Fibroblast of lung (primary cell): ENCODE measurements around the gene FLRT2. TPM values are rescaled to one million over a fixed set of nuclear protein-coding genes. Genes with fewer than 3 reads are reported as not detected.

Experiments
- DNase-seq, 2 donors: peaks; one replicate each; pipeline versions ENCODE4 v3.0.0 to v3.0.0-alpha.2; 2010; ENCODE audit warnings: low read depth in 2 of 2
- H2AFZ ChIP-seq: 2 replicates; pipeline ENCODE4 v1.5.1; 2012; ENCODE audit warnings: low read length, control low read depth, inconsistent platforms
- H3K27ac ChIP-seq: 2 replicates; pipeline ENCODE4 v1.5.1; 2011; ENCODE audit warnings: low read length, control low read depth; ENCODE audit not compliant: insufficient read depth
- H3K27me3 ChIP-seq: 2 replicates; pipeline ENCODE4 v1.5.1; 2011; ENCODE audit warnings: mild to moderate bottlenecking, low read length; ENCODE audit not compliant: control insufficient read depth, insufficient read depth
- H3K36me3 ChIP-seq: 2 replicates; pipeline ENCODE4 v1.5.1; 2011; ENCODE audit warnings: low read length; ENCODE audit not compliant: control insufficient read depth, insufficient read depth
- H3K4me1 ChIP-seq: 2 replicates; pipeline ENCODE4 v1.5.1; 2011; ENCODE audit warnings: low read length; ENCODE audit not compliant: control insufficient read depth, insufficient read depth; ENCODE audit errors: extremely low read depth
- H3K4me2 ChIP-seq: 2 replicates; pipeline ENCODE4 v1.5.1; 2011; ENCODE audit warnings: low read length, control low read depth; ENCODE audit not compliant: insufficient read depth; ENCODE audit errors: extremely low read depth
- H3K4me3 ChIP-seq, 4 experiments: fragments of 200-600 bp in 1 of 4; sonication (generic) in 1 of 4; replicated peaks in 1 of 4; 2 replicates each; pipeline ENCODE4 v1.5.1; 2011 to 2016; ENCODE audit warnings: low read length in 4 of 4, low read depth in 3 of 4, mild to moderate bottlenecking in 3 of 4, control low read depth in 2 of 4, inconsistent platforms in 1 of 4, mixed read lengths in 1 of 4; ENCODE audit not compliant: insufficient read depth in 1 of 4; ENCODE audit errors: control extremely low read depth in 1 of 4
- H3K79me2 ChIP-seq: 2 replicates; pipeline ENCODE4 v1.5.1; 2012; ENCODE audit warnings: mild to moderate bottlenecking, low read length, inconsistent platforms; ENCODE audit not compliant: control insufficient read depth, insufficient read depth
- H3K9ac ChIP-seq: 2 replicates; pipeline ENCODE4 v1.5.1; 2011; ENCODE audit warnings: mild to moderate bottlenecking, low read length, control low read depth; ENCODE audit not compliant: insufficient read depth
- H3K9me3 ChIP-seq: 2 replicates; pipeline ENCODE4 v1.5.1; 2012; ENCODE audit warnings: low read depth, low read length; ENCODE audit not compliant: control insufficient read depth, insufficient read depth
- H4K20me1 ChIP-seq: 2 replicates; pipeline ENCODE4 v1.5.1; 2011; ENCODE audit warnings: low read length; ENCODE audit not compliant: control insufficient read depth, insufficient read depth; ENCODE audit errors: extremely low read depth
- EZH2 ChIP-seq: IDR thresholded peaks from 2 replicates; pipeline ENCODE4 v1.5.1; 2012; ENCODE audit warnings: low read length, control low read depth, mild to moderate bottlenecking; ENCODE audit errors: missing control alignments
- polyA plus RNA-seq, 2 donors: library from polyadenylated mRNA; depleted of rRNA in 1 of 2; stranded (reverse) in 1 of 2; unstranded in 1 of 2; fragments of >200 nt; gene quantifications; 2 replicates each; pipeline ENCODE4 v1.2.1, GENCODE V29; 2011 to 2012; ENCODE audit warnings: missing spikeins in 1 of 2
- total RNA-seq: library from RNA; depleted of rRNA; stranded (reverse); fragments of >200 nt; gene quantifications from 2 replicates; pipeline ENCODE4 v1.2.1, GENCODE V29; 2014
- TF ChIP-seq, protein P1 (sequence below), 2 donors: IDR thresholded peaks in 1 of 2; conservative IDR thresholded peaks in 1 of 2; 1 replicate in 1 of 2; 2 replicates in 1 of 2; pipeline ENCODE4 v1.5.1; 2011 to 2012; ENCODE audit warnings: low read length in 2 of 2, control low read depth in 1 of 2, inconsistent platforms in 1 of 2, low read depth in 1 of 2, mild to moderate bottlenecking in 1 of 2

Gene FLRT2
- total and polyA plus RNA-seq, 2 donors (not counting 1 experiment from before 2014, with no cell fraction given) = 4.6 to 14.5 TPM

- Histone ChIP-seq H3K4me3 (no peak overlapping the region), H3K4me2 (no peak overlapping the region), H3K9me3 (no peaks in the 10 kb centered on the region), H3K27me3 (no peaks in the 10 kb centered on the region), H3K79me2 (no peaks in the 10 kb centered on the region), H3K9ac (no peak overlapping the region), H4K20me1 (no peaks in the 10 kb centered on the region), H3K36me3 (no peaks in the 10 kb centered on the region), H3K27ac (no peak overlapping the region), H2AFZ (no peak overlapping the region), H3K4me1 (peaks cover 6% of the 10 kb centered on the region)
- no peak for DNase-seq
- TF ChIP-seq EZH2 = no peak
- TF ChIP-seq, protein P1, sequence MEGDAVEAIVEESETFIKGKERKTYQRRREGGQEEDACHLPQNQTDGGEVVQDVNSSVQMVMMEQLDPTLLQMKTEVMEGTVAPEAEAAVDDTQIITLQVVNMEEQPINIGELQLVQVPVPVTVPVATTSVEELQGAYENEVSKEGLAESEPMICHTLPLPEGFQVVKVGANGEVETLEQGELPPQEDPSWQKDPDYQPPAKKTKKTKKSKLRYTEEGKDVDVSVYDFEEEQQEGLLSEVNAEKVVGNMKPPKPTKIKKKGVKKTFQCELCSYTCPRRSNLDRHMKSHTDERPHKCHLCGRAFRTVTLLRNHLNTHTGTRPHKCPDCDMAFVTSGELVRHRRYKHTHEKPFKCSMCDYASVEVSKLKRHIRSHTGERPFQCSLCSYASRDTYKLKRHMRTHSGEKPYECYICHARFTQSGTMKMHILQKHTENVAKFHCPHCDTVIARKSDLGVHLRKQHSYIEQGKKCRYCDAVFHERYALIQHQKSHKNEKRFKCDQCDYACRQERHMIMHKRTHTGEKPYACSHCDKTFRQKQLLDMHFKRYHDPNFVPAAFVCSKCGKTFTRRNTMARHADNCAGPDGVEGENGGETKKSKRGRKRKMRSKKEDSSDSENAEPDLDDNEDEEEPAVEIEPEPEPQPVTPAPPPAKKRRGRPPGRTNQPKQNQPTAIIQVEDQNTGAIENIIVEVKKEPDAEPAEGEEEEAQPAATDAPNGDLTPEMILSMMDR (conservative IDR thresholded peaks at IDR 0.05 in 1 of 2, IDR thresholded peaks at IDR 0.05 in 1 of 2; ENCODE audit: low read depth in 1 of 2, low read length in 2 of 2) = no peak
Observed at GRCh38 chr14:85577543-85578114, 47.7 kb downstream of the FLRT2 start.

DNA sequence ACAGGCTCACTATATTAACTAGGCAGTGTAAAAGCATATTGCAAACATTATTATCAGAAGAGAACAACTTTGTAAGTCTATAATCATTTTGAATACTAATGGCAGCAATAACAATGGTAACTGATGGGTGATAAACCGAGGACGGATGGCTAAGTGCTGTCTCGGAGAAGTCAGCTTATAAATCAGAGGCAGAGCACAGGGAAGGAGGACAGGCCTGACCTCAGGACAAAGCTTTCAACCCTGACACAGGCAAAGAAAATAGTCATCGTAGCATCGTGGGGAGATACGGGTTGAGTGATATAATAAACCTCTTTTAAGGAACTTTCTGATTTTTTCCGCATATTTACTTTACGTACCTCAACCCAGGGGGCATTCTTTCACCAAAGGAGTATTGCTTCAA, 48.4 kb downstream of the FLRT2 start:
- H3K27ac ChIP-seq = no peak overlapping the region
- H2AFZ ChIP-seq = no peak overlapping the region
- no peaks in the 10 kb centered on the region for H3K9me3 ChIP-seq
- H3K9ac ChIP-seq = no peak overlapping the region
- H3K4me1 ChIP-seq = peaks cover 4% of the 10 kb centered on the region
- no peak overlapping the region for H3K4me2 ChIP-seq
- no peak for DNase-seq
- H4K20me1 ChIP-seq = no peaks in the 10 kb centered on the region
- no peak overlapping the region for H3K4me3 ChIP-seq
- no peaks in the 10 kb centered on the region for H3K79me2 ChIP-seq
- TF ChIP-seq EZH2 = no peak
- TF ChIP-seq, protein P1 (conservative IDR thresholded peaks at IDR 0.05 in 1 of 2, IDR thresholded peaks at IDR 0.05 in 1 of 2; ENCODE audit: low read depth in 1 of 2, low read length in 2 of 2) = no peak
- H3K27me3 ChIP-seq = no peaks in the 10 kb centered on the region
- H3K36me3 ChIP-seq = no peaks in the 10 kb centered on the region

DNA sequence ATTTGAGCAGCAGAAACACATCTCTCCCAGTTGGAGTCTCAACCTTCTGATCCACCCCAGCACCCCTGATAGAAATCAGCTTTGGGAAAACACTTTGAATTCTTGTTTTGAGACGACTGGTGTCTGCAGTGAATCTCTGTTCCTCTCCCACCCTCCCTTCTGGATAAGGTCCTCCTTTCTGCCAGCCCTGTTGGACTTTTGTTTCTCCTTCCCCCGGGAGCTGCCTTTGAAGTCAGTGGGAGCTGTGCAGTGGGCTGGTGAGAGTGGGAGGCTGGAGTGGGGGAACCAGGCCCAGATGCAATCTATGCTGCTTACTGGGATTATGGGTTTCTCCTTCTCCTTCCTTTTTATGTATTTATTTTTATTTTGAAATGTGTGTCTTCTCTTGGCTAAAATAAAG, 49.0 kb downstream of the FLRT2 start:
- Histone ChIP-seq H3K4me3 (no peak overlapping the region), H3K4me2 (no peak overlapping the region), H2AFZ (no peak overlapping the region), H3K36me3 (no peaks in the 10 kb centered on the region), H4K20me1 (no peaks in the 10 kb centered on the region), H3K79me2 (no peaks in the 10 kb centered on the region), H3K27ac (no peak overlapping the region), H3K27me3 (no peaks in the 10 kb centered on the region), H3K9me3 (no peaks in the 10 kb centered on the region), H3K4me1 (no peaks in the 10 kb centered on the region), H3K9ac (no peak overlapping the region)
- TF ChIP-seq EZH2 = no peak
- TF ChIP-seq, protein P1 (conservative IDR thresholded peaks at IDR 0.05 in 1 of 2, IDR thresholded peaks at IDR 0.05 in 1 of 2; ENCODE audit: low read depth in 1 of 2, low read length in 2 of 2) = no peak
- no peak for DNase-seq
